ENCODE measurements around the gene ANKMY2. TPM values are rescaled to one million over a fixed set of nuclear protein-coding genes. Genes with fewer than 3 reads are reported as not detected.

The ANKMY2 gene
- total RNA-seq, 1 donor from 2014 or later: 11.3 TPM

DNA sequence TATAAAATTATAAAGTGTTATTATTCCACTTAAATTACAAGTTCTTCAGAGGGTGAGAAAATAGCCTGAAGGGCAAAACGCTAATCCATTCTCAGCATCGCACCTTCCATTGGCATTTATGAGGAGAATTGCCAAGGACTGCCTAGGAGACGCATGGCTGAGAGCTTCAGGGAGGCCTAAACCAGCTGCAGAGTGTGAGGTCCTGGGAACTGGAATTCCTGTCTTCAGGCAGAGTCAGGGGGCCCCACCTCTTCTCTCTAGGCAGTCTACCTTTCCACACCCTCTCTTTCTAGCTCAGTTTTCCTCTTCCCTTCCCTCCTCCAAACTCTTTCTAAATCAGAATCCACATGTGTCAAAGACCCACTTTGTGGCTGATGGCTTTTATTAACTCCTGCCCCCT is 83.6 kb downstream of the ANKMY2 start:
- no peak for TF ChIP-seq CTCF (IDR thresholded peaks at IDR 0.05)
- Mint-ChIP-seq H3K4me3 (no peak overlapping the region), H3K4me1 (peaks cover 23% of the 10 kb centered on the region), H3K36me3 (ENCODE audit: low read depth) (no peaks in the 10 kb centered on the region), H3K27me3 (no peaks in the 10 kb centered on the region), H3K27ac (no peak overlapping the region), H3K9me3 (no peaks in the 10 kb centered on the region)
- ATAC-seq (ENCODE audit: low read depth): no peak
- POLR2A ChIA-PET: no interaction called here
- CTCF ChIA-PET: interaction anchor here (1.0 kb wide), 1 partner anchor 484 kb away, joined by 4 read pairs; no protein-coding TSS in a partner anchor
- intact Hi-C loops (cut with micrococcal nuclease): loop anchor here (5.0 to 10.0 kb wide), 3 partner anchors 85 to 1867 kb away; partner anchors contain the start of genes ANKMY2 and BZW2
- no peak for DNase-seq

- H3K9me3 Mint-ChIP-seq: no peaks in the 10 kb centered on the region
- no peak overlapping the region for H3K27ac Mint-ChIP-seq
- ChIA-PET CTCF (no interaction called here), POLR2A (no interaction called here)
- no peak overlapping the region for H3K4me3 Mint-ChIP-seq
- H3K4me1 Mint-ChIP-seq: peaks cover 18% of the 10 kb centered on the region
- ATAC-seq (ENCODE audit: low read depth) (no peak), DNase-seq (no peak)
- no peak for TF ChIP-seq CTCF (IDR thresholded peaks at IDR 0.05)
- H3K27me3 Mint-ChIP-seq: peaks cover 2% of the 10 kb centered on the region
- intact Hi-C loops (cut with micrococcal nuclease): loop anchor here (5.0 to 10.0 kb wide), 3 partner anchors 88 to 1865 kb away; partner anchors contain the start of genes ANKMY2 and BZW2
- no peaks in the 10 kb centered on the region for H3K36me3 Mint-ChIP-seq (ENCODE audit: low read depth)
These were observed 85.9 kb downstream of the ANKMY2 start for GRCh38 chr7:16559497-16560179.

DNA sequence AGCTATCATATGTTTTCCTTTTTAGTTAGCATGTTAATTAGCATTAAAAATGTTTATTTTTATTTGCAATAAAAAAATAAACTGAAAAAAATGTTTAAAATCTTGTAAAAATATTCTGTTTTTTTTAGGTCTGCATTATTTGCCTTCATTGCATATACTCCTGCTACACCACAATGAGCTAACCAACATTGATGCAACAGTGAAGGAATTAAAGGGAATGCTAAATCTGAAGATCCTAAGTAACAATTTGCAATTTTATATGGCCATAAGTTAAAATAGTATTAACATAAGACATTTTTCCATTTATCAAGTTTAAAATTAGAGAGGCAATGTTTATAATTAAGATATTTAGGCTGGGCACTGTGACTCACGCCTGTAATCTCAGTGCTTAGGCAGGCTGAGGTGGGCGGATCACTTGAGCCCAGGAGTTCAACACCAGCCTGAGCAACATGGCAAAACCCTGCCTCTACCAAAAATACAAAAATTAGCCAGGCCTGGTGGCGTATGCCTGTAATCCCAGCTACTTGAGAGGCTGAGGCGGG is 86.7 kb downstream of the ANKMY2 start:
- no peak for TF ChIP-seq CTCF (IDR thresholded peaks at IDR 0.05)
- Mint-ChIP-seq H3K27ac (no peak overlapping the region), H3K27me3 (peaks cover 6% of the 10 kb centered on the region), H3K4me1 (peaks cover 11% of the 10 kb centered on the region), H3K4me3 (no peak overlapping the region), H3K9me3 (no peaks in the 10 kb centered on the region), H3K36me3 (ENCODE audit: low read depth) (no peaks in the 10 kb centered on the region)
- intact Hi-C loops (cut with micrococcal nuclease): no loop called here
- ChIA-PET POLR2A (no interaction called here), CTCF (no interaction called here)
- ATAC-seq (ENCODE audit: low read depth) (no peak), DNase-seq (no peak)

- intact Hi-C loops (cut with micrococcal nuclease): no loop called here
- DNase-seq: no peak
- no peaks in the 10 kb centered on the region for H3K4me1 Mint-ChIP-seq
- ChIA-PET CTCF (no interaction called here), POLR2A (no interaction called here)
- no peak overlapping the region for H3K4me3 Mint-ChIP-seq
- no peak for TF ChIP-seq CTCF (IDR thresholded peaks at IDR 0.05)
- no peak for ATAC-seq (ENCODE audit: low read depth)
- no peaks in the 10 kb centered on the region for H3K36me3 Mint-ChIP-seq (ENCODE audit: low read depth)
- H3K9me3 Mint-ChIP-seq: no peaks in the 10 kb centered on the region
- H3K27me3 Mint-ChIP-seq: peaks cover 6% of the 10 kb centered on the region
- H3K27ac Mint-ChIP-seq: no peak overlapping the region
These were observed 89.2 kb downstream of the ANKMY2 start for GRCh38 chr7:16556359-16556758.

- no peaks in the 10 kb centered on the region for H3K9me3 Mint-ChIP-seq
- no peaks in the 10 kb centered on the region for H3K36me3 Mint-ChIP-seq (ENCODE audit: low read depth)
- DNase-seq (no peak), ATAC-seq (ENCODE audit: low read depth) (no peak)
- H3K27ac Mint-ChIP-seq: no peak overlapping the region
- intact Hi-C loops (cut with micrococcal nuclease): no loop called here
- no peak for TF ChIP-seq CTCF (IDR thresholded peaks at IDR 0.05)
- peaks cover 6% of the 10 kb centered on the region for H3K27me3 Mint-ChIP-seq
- H3K4me3 Mint-ChIP-seq: no peak overlapping the region
- no peaks in the 10 kb centered on the region for H3K4me1 Mint-ChIP-seq
- ChIA-PET POLR2A (no interaction called here), CTCF (no interaction called here)
These were observed 90.9 kb downstream of the ANKMY2 start for GRCh38 chr7:16554518-16555236.
